HG02759 (cell line): ENCODE data around the gene ACER1.
"Not testable (repeated sequence)": the region's sequence is repeated elsewhere in the genome, so short reads cannot be mapped to it uniquely, and the experiment has no call there.

Experiments
- ATAC-seq: cut with Tn5 transposase; IDR thresholded peaks from one replicate; pipeline ENCODE4 v1.9.1; 2021; ENCODE audit warnings: mild to moderate bottlenecking, moderate library complexity; ENCODE audit not compliant: unreplicated experiment

The ACER1 gene

GRCh38 chr19:6333439-6333838, at the start of gene ACER1:
ACER1 (minus strand) TSS chr19:6333612; CDS start chr19:6333551, 61 bp downstream.
- no peak for ATAC-seq

GRCh38 chr19:6383188-6383587, 49.8 kb upstream of the ACER1 start:
- ATAC-seq = no peak

GRCh38 chr19:6381030-6381750, 47.8 kb upstream of the ACER1 start:
- ATAC-seq = no peak

GRCh38 chr19:6379744-6380143, 46.3 kb upstream of the ACER1 start:
- ATAC-seq = no peak

- ATAC-seq = no peak
These were observed 45.1 kb upstream of the ACER1 start for GRCh38 chr19:6378486-6378885.

GRCh38 chr19:6378041-6378440, 44.6 kb upstream of the ACER1 start:
- ATAC-seq = no peak

GRCh38 chr19:6376512-6377190, 43.2 kb upstream of the ACER1 start:
- no peak for ATAC-seq

- no peak for ATAC-seq
These were observed 42.1 kb upstream of the ACER1 start, which contains the start of gene PSPN for GRCh38 chr19:6375411-6376010. PSPN (minus strand) TSS chr19:6375933; CDS start chr19:6375849, 84 bp downstream.

GRCh38 chr19:6374711-6375410, 41.4 kb upstream of the ACER1 start:
- no peak for ATAC-seq

GRCh38 chr19:6374161-6374709, 40.8 kb upstream of the ACER1 start:
- no peak for ATAC-seq

- no peak for ATAC-seq
These were observed 40.3 kb upstream of the ACER1 start for GRCh38 chr19:6373813-6374108.

GRCh38 chr19:6373096-6373812, 39.8 kb upstream of the ACER1 start:
- ATAC-seq = peak; percentile 57

GRCh38 chr19:6372594-6373095, 39.2 kb upstream of the ACER1 start, which contains the start of gene ALKBH7:
ALKBH7 (plus strand) TSS chr19:6372794; CDS start chr19:6372821, 27 bp downstream.
- peak; percentile 77 for ATAC-seq

- ATAC-seq = no peak
These were observed 30.9 kb upstream of the ACER1 start for GRCh38 chr19:6364353-6364752.

- ATAC-seq = no peak
These were observed 29.0 kb upstream of the ACER1 start for GRCh38 chr19:6362351-6362801.

GRCh38 chr19:6362027-6362350, 28.6 kb upstream of the ACER1 start:
- no peak for ATAC-seq

- not testable (repeated sequence) for ATAC-seq
These were observed 27.4 kb upstream of the ACER1 start for GRCh38 chr19:6360857-6361216.

GRCh38 chr19:6360445-6360844, 27.0 kb upstream of the ACER1 start:
- not testable (repeated sequence) for ATAC-seq

- ATAC-seq = no peak
These were observed 26.3 kb upstream of the ACER1 start for GRCh38 chr19:6359568-6360341.

- no peak for ATAC-seq
These were observed 24.6 kb upstream of the ACER1 start for GRCh38 chr19:6358003-6358402.
